ENCODE data around the gene ZNF423. TPM values are rescaled to one million over a fixed set of nuclear protein-coding genes. Genes with fewer than 3 reads are reported as not detected.

ZNF423 gene
- total RNA-seq, 4 donors from 2014 or later = 0.67 to 3.7 (median 2.2) TPM

DNA sequence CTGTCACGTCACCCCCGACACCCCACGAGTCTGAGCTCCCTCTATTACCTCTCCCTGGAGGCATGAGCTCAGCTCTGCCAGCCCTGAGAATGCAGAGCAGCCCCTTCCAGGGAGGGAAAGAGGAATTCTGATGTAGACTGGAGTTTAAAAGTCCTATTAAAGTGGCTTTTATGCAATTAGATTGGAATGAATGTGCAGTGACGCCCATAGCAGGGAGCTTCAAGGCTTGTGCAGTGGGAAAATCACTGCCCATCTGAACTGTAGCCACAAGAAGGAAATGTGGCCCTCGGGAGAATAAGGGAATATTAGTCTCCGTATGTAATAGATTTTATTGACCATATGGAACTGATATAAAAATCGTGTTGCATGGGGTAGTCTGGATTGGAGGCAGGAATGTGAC, 66.9 kb downstream of the ZNF423 start:
- intact Hi-C loops (cut with DNase I; ENCODE audit: low total_unique reads) = no loop called here
- no peak for DNase-seq (ENCODE audit: low spot score in 2 of 2)
- WGBS, 2 donors = 38 to 54% methylated on average over 7 of the region's 7 CpGs

DNA sequence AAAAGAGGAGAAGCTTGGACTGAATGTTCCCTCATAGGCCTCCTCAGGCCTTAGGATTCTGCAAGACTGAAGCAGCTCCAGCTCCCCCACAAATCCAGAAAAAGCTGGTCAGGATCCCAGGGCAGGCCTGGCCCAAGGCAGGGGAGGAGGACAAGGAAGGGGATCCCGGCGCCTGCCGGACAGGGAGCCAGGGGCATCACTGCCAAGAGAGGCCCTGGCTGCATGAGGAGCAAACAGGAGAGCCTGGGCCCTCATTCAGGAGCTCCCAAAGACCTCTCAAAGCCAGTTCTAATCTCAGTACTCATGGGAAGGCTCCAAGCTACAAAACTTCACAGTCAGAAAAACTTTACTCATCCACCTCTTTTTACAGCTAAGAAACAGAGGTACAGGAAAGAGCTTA, 67.3 kb downstream of the ZNF423 start:
- no peak for DNase-seq (ENCODE audit: low spot score in 2 of 2)
- intact Hi-C loops (cut with DNase I; ENCODE audit: low total_unique reads) = no loop called here
- WGBS, 2 donors = 29 to 53% methylated on average over 3 of the region's 3 CpGs
- TF ChIP-seq POLR2A (IDR thresholded peaks at IDR 0.05) (no peak), CTCF (IDR thresholded peaks at IDR 0.05) (no peak)
- no peak overlapping the region for H3K4me3 ChIP-seq (ENCODE audit: low read depth, poor library complexity, severe bottlenecking)

More for the DNA sequence above, 66.9 kb downstream of the ZNF423 start:
- TF ChIP-seq POLR2A (IDR thresholded peaks at IDR 0.05) (no peak), CTCF (IDR thresholded peaks at IDR 0.05) (no peak)
- H3K4me3 ChIP-seq (ENCODE audit: low read depth, poor library complexity, severe bottlenecking) = no peak overlapping the region

DNA sequence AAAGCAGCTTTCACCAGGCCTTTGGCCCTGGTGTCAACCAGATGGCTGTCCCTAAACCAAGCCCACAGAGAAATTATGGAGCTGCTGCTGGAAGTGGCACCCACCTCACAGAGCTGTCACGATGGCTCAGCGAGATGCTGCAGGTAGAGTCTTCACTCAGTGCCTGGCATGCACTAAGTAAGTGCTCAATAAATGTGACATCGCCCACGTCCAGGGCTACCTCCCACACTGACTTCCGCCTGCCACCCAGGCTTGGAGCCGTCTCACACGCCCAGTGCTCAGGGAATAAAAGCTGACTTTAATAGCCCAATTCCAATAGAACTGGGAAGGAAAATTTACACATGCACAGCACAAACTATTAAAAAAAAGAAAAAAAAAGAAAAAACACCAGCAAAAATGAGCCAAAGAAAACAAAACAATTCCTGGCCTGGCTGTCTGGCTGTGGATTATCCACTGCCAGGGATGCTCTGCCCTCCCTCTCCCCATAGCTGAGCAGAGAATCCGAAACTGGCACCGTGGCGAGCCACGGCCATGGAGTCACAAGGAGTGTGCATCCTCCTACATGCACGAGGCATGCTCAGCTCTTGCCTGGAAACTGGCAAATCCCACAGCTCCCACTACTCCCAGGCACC, 68.9 kb downstream of the ZNF423 start:
- WGBS, 2 donors = 60 to 69% methylated on average over 12 of the region's 12 CpGs
- intact Hi-C loops (cut with DNase I; ENCODE audit: low total_unique reads) = no loop called here
- no peak overlapping the region for H3K4me3 ChIP-seq (ENCODE audit: low read depth, poor library complexity, severe bottlenecking)
- no peak for TF ChIP-seq CTCF (IDR thresholded peaks at IDR 0.05)
- DNase-seq (ENCODE audit: low spot score in 2 of 2) = no peak

DNA sequence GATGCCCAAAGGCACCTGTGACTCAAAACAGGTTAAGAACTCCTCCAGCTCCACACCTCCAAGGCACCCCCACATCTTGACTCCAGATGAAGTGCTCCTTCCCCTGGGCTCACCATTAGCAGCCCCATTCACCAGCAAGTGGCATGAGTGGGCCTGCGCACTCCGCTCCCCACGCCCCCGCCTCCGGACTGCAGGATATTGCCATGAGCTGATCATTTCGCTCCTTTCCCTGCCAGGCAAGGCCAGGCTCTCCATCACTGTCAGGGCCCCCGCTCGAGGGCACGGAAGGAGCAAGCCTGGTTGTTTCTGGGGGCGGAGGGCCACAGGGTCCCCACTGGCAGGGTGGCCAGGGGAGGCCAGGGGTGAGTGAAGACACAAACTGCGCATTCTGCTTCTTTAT, 69.9 kb downstream of the ZNF423 start:
- 95 to 96% methylated on average over 11 of the region's 11 CpGs for WGBS, 2 donors
- DNase-seq (ENCODE audit: low spot score in 2 of 2) = no peak
- no peak overlapping the region for H3K4me3 ChIP-seq (ENCODE audit: low read depth, poor library complexity, severe bottlenecking)
- intact Hi-C loops (cut with DNase I; ENCODE audit: low total_unique reads) = no loop called here
- TF ChIP-seq POLR2A (IDR thresholded peaks at IDR 0.05) = no peak
- no peak for TF ChIP-seq CTCF (IDR thresholded peaks at IDR 0.05)

DNA sequence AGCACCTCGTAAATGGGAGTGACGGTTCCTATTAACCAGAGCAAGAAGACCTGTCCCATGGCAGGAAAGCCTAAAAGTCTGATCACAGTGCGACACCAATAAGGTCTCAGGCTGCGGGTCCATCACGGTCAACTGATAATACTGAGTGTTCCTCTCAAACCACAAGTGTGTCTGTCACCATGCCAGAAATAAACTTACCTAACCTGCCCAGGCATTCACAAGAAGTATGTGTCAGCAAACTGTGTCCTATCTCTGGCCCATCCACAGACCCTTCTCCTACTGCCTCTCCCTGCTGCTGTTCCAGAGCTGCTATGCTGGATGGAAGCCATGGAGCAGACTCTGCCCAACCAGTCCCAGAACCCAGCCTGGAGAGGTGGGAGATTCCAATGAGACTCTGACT, 73.5 kb downstream of the ZNF423 start:
- no peak for TF ChIP-seq CTCF (IDR thresholded peaks at IDR 0.05)
- TF ChIP-seq POLR2A (IDR thresholded peaks at IDR 0.05) = no peak
- intact Hi-C loops (cut with DNase I; ENCODE audit: low total_unique reads) = no loop called here
- no peak for DNase-seq (ENCODE audit: low spot score in 2 of 2)
- WGBS, 2 donors = 84 to 86% methylated on average over 5 of the region's 5 CpGs
- no peak overlapping the region for H3K4me3 ChIP-seq (ENCODE audit: low read depth, poor library complexity, severe bottlenecking)

- H3K4me3 ChIP-seq (ENCODE audit: low read depth, poor library complexity, severe bottlenecking) = no peak overlapping the region
- no peak for TF ChIP-seq POLR2A (IDR thresholded peaks at IDR 0.05)
- TF ChIP-seq CTCF (IDR thresholded peaks at IDR 0.05) = no peak
- 71 to 82% methylated on average over 14 of the region's 14 CpGs for WGBS, 2 donors
- no peak for DNase-seq (ENCODE audit: low spot score in 2 of 2)
- intact Hi-C loops (cut with DNase I; ENCODE audit: low total_unique reads) = no loop called here
These were observed 74.5 kb downstream of the ZNF423 start for GRCh38 chr16:49781401-49781800.

All from lower leg skin (tissue), 4 donors.